Glutamatergic neuron (in vitro differentiated cells): ENCODE data around the gene BMP6. TPM values are rescaled to one million over a fixed set of nuclear protein-coding genes. Genes with fewer than 3 reads are reported as not detected.

Experiments
- DNase-seq: peaks from one replicate; pipeline ENCODE4 v3.0.0; 2022
- H3K27ac Mint-ChIP-seq: one replicate; pipeline ENCODE4 v1.8.0; 2020; ENCODE audit warnings: mild to moderate bottlenecking, mixed read lengths, inconsistent platforms; ENCODE audit not compliant: unreplicated experiment
- H3K27me3 Mint-ChIP-seq: one replicate; pipeline ENCODE4 v1.8.0; 2020; ENCODE audit warnings: mild to moderate bottlenecking, moderate library complexity, mixed read lengths, inconsistent platforms; ENCODE audit not compliant: unreplicated experiment
- H3K36me3 Mint-ChIP-seq: one replicate; pipeline ENCODE4 v1.8.0; 2020; ENCODE audit warnings: mild to moderate bottlenecking, mixed read lengths, inconsistent platforms; ENCODE audit not compliant: unreplicated experiment
- H3K4me1 Mint-ChIP-seq: one replicate; pipeline ENCODE4 v1.8.0; 2020; ENCODE audit warnings: mild to moderate bottlenecking, low read depth, mixed read lengths, inconsistent platforms; ENCODE audit not compliant: unreplicated experiment
- H3K4me3 Mint-ChIP-seq: one replicate; pipeline ENCODE4 v1.8.0; 2020; ENCODE audit warnings: mild to moderate bottlenecking, mixed read lengths, inconsistent platforms; ENCODE audit not compliant: unreplicated experiment
- H3K9me3 Mint-ChIP-seq: one replicate; pipeline ENCODE4 v1.8.0; 2020; ENCODE audit warnings: mild to moderate bottlenecking, moderate library complexity, mixed read lengths, inconsistent platforms; ENCODE audit not compliant: unreplicated experiment
- CTCF ChIP-seq: fragments of 200-600 bp; sonication (generic); IDR thresholded peaks from one replicate; pipeline ENCODE4 v1.5.0; 2021; ENCODE audit not compliant: partially characterized antibody, unreplicated experiment
- total RNA-seq: library from RNA; stranded (reverse); fragmentation: NEBNext Ultra II Directional; extraction: Animal tissue kit (Norgen Biotek cat#: 25700); gene quantifications from one replicate; pipeline ENCODE4 v1.2.1, GENCODE V29; 2021; ENCODE audit not compliant: unreplicated experiment

BMP6 gene
- total RNA-seq, 1 donor from 2014 or later, result 0.25 TPM

GRCh38 chr6:7684843-7685242 is 41.1 kb upstream of the BMP6 start:
- H3K4me1 Mint-ChIP-seq, result no peaks in the 10 kb centered on the region
- H3K4me3 Mint-ChIP-seq, result no peak overlapping the region
- no peak for DNase-seq
- no peaks in the 10 kb centered on the region for H3K36me3 Mint-ChIP-seq
- H3K27ac Mint-ChIP-seq, result no peak overlapping the region
- TF ChIP-seq CTCF, result no peak
- peaks cover 1% of the 10 kb centered on the region for H3K9me3 Mint-ChIP-seq
- H3K27me3 Mint-ChIP-seq, result peaks cover 3% of the 10 kb centered on the region

GRCh38 chr6:7685276-7685675 is 40.6 kb upstream of the BMP6 start:
- TF ChIP-seq CTCF, result no peak
- DNase-seq, result no peak
- no peak overlapping the region for H3K27ac Mint-ChIP-seq
- no peak overlapping the region for H3K4me3 Mint-ChIP-seq
- H3K27me3 Mint-ChIP-seq, result peaks cover 3% of the 10 kb centered on the region
- no peaks in the 10 kb centered on the region for H3K9me3 Mint-ChIP-seq
- H3K36me3 Mint-ChIP-seq, result no peaks in the 10 kb centered on the region
- H3K4me1 Mint-ChIP-seq, result no peaks in the 10 kb centered on the region

GRCh38 chr6:7687145-7688111 is 38.5 kb upstream of the BMP6 start:
- DNase-seq, result no peak
- TF ChIP-seq CTCF, result no peak
- H3K4me3 Mint-ChIP-seq, result no peak overlapping the region
- H3K27me3 Mint-ChIP-seq, result peaks cover 4% of the 10 kb centered on the region
- no peaks in the 10 kb centered on the region for H3K4me1 Mint-ChIP-seq
- H3K9me3 Mint-ChIP-seq, result no peaks in the 10 kb centered on the region
- H3K27ac Mint-ChIP-seq, result no peak overlapping the region
- no peaks in the 10 kb centered on the region for H3K36me3 Mint-ChIP-seq

GRCh38 chr6:7691021-7691420 is 34.9 kb upstream of the BMP6 start:
- no peak for TF ChIP-seq CTCF
- Mint-ChIP-seq H3K27me3 (peaks cover 2% of the 10 kb centered on the region), H3K27ac (no peak overlapping the region), H3K36me3 (no peaks in the 10 kb centered on the region), H3K9me3 (no peaks in the 10 kb centered on the region), H3K4me1 (no peaks in the 10 kb centered on the region), H3K4me3 (no peak overlapping the region)
- no peak for DNase-seq

GRCh38 chr6:7691675-7692452 is 34.0 kb upstream of the BMP6 start:
- no peaks in the 10 kb centered on the region for H3K9me3 Mint-ChIP-seq
- no peak overlapping the region for H3K4me3 Mint-ChIP-seq
- TF ChIP-seq CTCF, result no peak
- H3K4me1 Mint-ChIP-seq, result no peaks in the 10 kb centered on the region
- H3K36me3 Mint-ChIP-seq, result no peaks in the 10 kb centered on the region
- peaks cover 2% of the 10 kb centered on the region for H3K27me3 Mint-ChIP-seq
- DNase-seq, result no peak
- H3K27ac Mint-ChIP-seq, result no peak overlapping the region
